ENCODE results near the gene KLHDC9.

The KLHDC9 gene

DNA sequence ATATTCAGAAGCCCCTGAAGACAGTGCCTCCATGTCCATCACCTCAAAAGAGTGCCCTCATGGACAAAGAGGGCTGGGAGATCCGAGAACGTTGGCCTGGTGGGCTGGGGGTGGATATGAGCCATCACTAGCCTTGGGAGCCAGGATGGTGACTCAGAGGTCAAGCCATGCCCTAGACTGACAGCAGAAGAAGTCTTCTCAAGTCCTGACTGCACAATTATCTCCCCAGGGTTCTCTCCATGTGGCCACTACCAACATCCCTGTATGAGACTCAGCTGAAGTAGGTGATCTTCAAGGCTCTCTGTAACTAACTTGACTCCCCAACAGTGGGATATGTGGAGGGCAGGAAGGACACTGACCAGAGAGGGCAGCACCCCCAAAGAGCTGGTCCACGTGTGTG is 45.3 kb upstream of the KLHDC9 start:
- no peak for DNase-seq (ENCODE audit: low read depth in 1 of 2, low spot score in 1 of 2)
- H3K27me3 ChIP-seq (ENCODE audit: insufficient read depth, poor library complexity, severe bottlenecking) = no peaks in the 10 kb centered on the region
- H3K27ac ChIP-seq (replicated peaks) = no peak overlapping the region
- H3K4me3 ChIP-seq (replicated peaks; ENCODE audit: insufficient read depth, low read length) = no peak overlapping the region
- TF ChIP-seq GABPA (IDR thresholded peaks at IDR 0.05; ENCODE audit: low read depth) (no peak), POLR2AphosphoS5 (IDR thresholded peaks at IDR 0.05; ENCODE audit: low read depth) (no peak), SPI1 (IDR thresholded peaks at IDR 0.05; ENCODE audit: borderline replicate concordance, low read depth) (no peak)
- TF ChIP-seq, protein P1, sequence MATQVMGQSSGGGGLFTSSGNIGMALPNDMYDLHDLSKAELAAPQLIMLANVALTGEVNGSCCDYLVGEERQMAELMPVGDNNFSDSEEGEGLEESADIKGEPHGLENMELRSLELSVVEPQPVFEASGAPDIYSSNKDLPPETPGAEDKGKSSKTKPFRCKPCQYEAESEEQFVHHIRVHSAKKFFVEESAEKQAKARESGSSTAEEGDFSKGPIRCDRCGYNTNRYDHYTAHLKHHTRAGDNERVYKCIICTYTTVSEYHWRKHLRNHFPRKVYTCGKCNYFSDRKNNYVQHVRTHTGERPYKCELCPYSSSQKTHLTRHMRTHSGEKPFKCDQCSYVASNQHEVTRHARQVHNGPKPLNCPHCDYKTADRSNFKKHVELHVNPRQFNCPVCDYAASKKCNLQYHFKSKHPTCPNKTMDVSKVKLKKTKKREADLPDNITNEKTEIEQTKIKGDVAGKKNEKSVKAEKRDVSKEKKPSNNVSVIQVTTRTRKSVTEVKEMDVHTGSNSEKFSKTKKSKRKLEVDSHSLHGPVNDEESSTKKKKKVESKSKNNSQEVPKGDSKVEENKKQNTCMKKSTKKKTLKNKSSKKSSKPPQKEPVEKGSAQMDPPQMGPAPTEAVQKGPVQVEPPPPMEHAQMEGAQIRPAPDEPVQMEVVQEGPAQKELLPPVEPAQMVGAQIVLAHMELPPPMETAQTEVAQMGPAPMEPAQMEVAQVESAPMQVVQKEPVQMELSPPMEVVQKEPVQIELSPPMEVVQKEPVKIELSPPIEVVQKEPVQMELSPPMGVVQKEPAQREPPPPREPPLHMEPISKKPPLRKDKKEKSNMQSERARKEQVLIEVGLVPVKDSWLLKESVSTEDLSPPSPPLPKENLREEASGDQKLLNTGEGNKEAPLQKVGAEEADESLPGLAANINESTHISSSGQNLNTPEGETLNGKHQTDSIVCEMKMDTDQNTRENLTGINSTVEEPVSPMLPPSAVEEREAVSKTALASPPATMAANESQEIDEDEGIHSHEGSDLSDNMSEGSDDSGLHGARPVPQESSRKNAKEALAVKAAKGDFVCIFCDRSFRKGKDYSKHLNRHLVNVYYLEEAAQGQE (IDR thresholded peaks at IDR 0.05; ENCODE audit: insufficient replicate concordance, low read depth) = no peak
- TF ChIP-seq, protein P2, sequence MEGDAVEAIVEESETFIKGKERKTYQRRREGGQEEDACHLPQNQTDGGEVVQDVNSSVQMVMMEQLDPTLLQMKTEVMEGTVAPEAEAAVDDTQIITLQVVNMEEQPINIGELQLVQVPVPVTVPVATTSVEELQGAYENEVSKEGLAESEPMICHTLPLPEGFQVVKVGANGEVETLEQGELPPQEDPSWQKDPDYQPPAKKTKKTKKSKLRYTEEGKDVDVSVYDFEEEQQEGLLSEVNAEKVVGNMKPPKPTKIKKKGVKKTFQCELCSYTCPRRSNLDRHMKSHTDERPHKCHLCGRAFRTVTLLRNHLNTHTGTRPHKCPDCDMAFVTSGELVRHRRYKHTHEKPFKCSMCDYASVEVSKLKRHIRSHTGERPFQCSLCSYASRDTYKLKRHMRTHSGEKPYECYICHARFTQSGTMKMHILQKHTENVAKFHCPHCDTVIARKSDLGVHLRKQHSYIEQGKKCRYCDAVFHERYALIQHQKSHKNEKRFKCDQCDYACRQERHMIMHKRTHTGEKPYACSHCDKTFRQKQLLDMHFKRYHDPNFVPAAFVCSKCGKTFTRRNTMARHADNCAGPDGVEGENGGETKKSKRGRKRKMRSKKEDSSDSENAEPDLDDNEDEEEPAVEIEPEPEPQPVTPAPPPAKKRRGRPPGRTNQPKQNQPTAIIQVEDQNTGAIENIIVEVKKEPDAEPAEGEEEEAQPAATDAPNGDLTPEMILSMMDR (IDR thresholded peaks at IDR 0.05; ENCODE audit: insufficient read depth, low read length) = no peak

DNA sequence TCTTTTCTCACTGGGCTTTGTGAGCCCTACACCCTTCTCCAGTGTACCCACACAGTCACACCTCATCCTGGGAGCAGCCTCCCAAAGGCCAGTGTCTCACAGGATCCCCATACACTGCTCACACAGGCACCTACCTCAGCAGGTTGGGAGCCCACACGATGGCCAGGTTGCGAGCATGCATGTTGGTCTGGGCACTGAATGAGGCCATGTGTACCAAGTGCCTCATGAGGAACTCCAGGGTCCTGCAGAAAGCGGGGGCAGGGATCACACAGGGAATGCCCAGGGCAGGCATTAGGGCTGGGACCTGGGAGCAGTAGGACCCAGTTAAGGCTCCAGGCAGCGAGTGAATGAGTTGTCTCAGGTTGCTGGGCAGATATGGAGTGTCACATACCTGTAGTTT is 43.9 kb upstream of the KLHDC9 start:
- no peak for DNase-seq (ENCODE audit: low read depth in 1 of 2, low spot score in 1 of 2)
- no peak for TF ChIP-seq POLR2AphosphoS5 (IDR thresholded peaks at IDR 0.05; ENCODE audit: low read depth)
- TF ChIP-seq, protein P2 (IDR thresholded peaks at IDR 0.05; ENCODE audit: insufficient read depth, low read length) = no peak
- TF ChIP-seq, protein P1 (IDR thresholded peaks at IDR 0.05; ENCODE audit: insufficient replicate concordance, low read depth) = no peak
- TF ChIP-seq GABPA (IDR thresholded peaks at IDR 0.05; ENCODE audit: low read depth) = no peak
- no peak for TF ChIP-seq SPI1 (IDR thresholded peaks at IDR 0.05; ENCODE audit: borderline replicate concordance, low read depth)
- Histone ChIP-seq H3K4me3 (replicated peaks; ENCODE audit: insufficient read depth, low read length) (no peak overlapping the region), H3K27ac (replicated peaks) (no peak overlapping the region), H3K27me3 (ENCODE audit: insufficient read depth, poor library complexity, severe bottlenecking) (no peaks in the 10 kb centered on the region)

DNA sequence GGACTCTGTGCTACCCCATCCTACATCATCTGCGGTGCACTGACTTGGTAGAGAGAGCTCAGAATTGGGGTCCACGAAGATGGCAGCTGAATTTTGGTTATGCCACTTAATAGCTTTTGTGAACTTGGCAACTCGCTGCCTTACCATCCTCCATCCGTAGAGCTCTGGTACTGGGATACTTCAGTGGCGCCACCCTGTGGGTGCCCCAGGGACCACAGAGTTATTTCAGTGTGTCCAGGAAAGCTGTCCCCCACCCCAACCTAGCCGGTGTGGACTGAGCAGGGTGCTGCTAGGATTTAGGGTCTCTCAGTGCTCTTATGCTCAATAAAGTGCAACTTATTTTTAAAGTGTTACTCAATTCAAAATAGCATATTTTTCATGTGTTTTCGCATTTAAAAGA is 43.4 kb upstream of the KLHDC9 start:
- no peak overlapping the region for H3K4me3 ChIP-seq (replicated peaks; ENCODE audit: insufficient read depth, low read length)
- no peaks in the 10 kb centered on the region for H3K27me3 ChIP-seq (ENCODE audit: insufficient read depth, poor library complexity, severe bottlenecking)
- DNase-seq (ENCODE audit: low read depth in 1 of 2, low spot score in 1 of 2) = no peak
- no peak overlapping the region for H3K27ac ChIP-seq (replicated peaks)
- TF ChIP-seq SPI1 (IDR thresholded peaks at IDR 0.05; ENCODE audit: borderline replicate concordance, low read depth) (no peak), POLR2AphosphoS5 (IDR thresholded peaks at IDR 0.05; ENCODE audit: low read depth) (no peak), GABPA (IDR thresholded peaks at IDR 0.05; ENCODE audit: low read depth) (no peak)
- TF ChIP-seq, protein P1 (IDR thresholded peaks at IDR 0.05; ENCODE audit: insufficient replicate concordance, low read depth) = no peak
- TF ChIP-seq, protein P2 (IDR thresholded peaks at IDR 0.05; ENCODE audit: insufficient read depth, low read length) = no peak

Measured in HL-60 (cell line).